BJ (cell line): Measurements from ENCODE around the gene MAP3K13. TPM values are rescaled to one million over a fixed set of nuclear protein-coding genes. Genes with fewer than 3 reads are reported as not detected.

Experiments used
- CTCF ChIA-PET: fragments of 350-600 bp; formaldehyde crosslinking; extraction: SDS; loops from one replicate; lab custom pipeline; 2021; ENCODE audit warnings: antibody characterized with exemption, inconsistent platforms; lab: Yijun Ruan, JAX
- POLR2A ChIA-PET: fragments of 300-600 bp; sonication (Branson Sonifier 250); formaldehyde crosslinking; extraction: SDS; loops from one replicate; lab custom pipeline; 2021; ENCODE audit warnings: antibody characterized with exemption; lab: Charles Lee
- DNase-seq: peaks from one replicate; pipeline ENCODE4 v3.0.0-alpha.2; 2011; ENCODE audit warnings: low read depth
- H3K27me3 ChIP-seq: 2 replicates; pipeline ENCODE4 v1.6.0; 2011; ENCODE audit warnings: low read length; ENCODE audit not compliant: control insufficient read depth, insufficient read depth
- H3K36me3 ChIP-seq: 2 replicates; pipeline ENCODE4 v1.5.1; 2011; ENCODE audit warnings: low read length; ENCODE audit not compliant: control insufficient read depth, insufficient read depth
- H3K4me3 ChIP-seq: 2 replicates; pipeline ENCODE4 v1.5.1; 2011; ENCODE audit warnings: low read depth, mild to moderate bottlenecking, control low read depth, low read length
- CTCF ChIP-seq: IDR thresholded peaks from 2 replicates; pipeline ENCODE4 v1.5.1; 2011; ENCODE audit warnings: low read depth, mild to moderate bottlenecking, control low read depth, inconsistent platforms, low read length, moderate library complexity; ENCODE audit not compliant: insufficient read depth
- polyA plus RNA-seq: library from polyadenylated mRNA; depleted of rRNA; stranded (reverse); fragments of >200 nt; gene quantifications from 2 replicates; pipeline ENCODE4 v1.2.3, GENCODE V29; 2011

MAP3K13 gene
- polyA plus RNA-seq, 1 experiment: 8.9 TPM

- CTCF ChIA-PET: no interaction called here
- H3K4me3 ChIP-seq: no peak overlapping the region
- TF ChIP-seq CTCF: no peak
- H3K36me3 ChIP-seq: no peaks in the 10 kb centered on the region
- no peaks in the 10 kb centered on the region for H3K27me3 ChIP-seq
- no peak for DNase-seq
- POLR2A ChIA-PET: no interaction called here
Observed at GRCh38 chr3:185421577-185422232, 58.8 kb downstream of the MAP3K13 start.

GRCh38 chr3:185422677-185423076, 59.7 kb downstream of the MAP3K13 start:
- POLR2A ChIA-PET: no interaction called here

GRCh38 chr3:185423178-185423577, 60.2 kb downstream of the MAP3K13 start:
- POLR2A ChIA-PET: no interaction called here
- no peaks in the 10 kb centered on the region for H3K27me3 ChIP-seq
- TF ChIP-seq CTCF: no peak

More at GRCh38 chr3:185422677-185423076, 59.7 kb downstream of the MAP3K13 start:
- Histone ChIP-seq H3K36me3 (no peaks in the 10 kb centered on the region), H3K27me3 (no peaks in the 10 kb centered on the region), H3K4me3 (no peak overlapping the region)
- CTCF ChIA-PET: interaction anchor here (0.6 to 0.8 kb wide), 2 partner anchors 9 to 106 kb away, joined by 3 read pairs; no protein-coding TSS in a partner anchor
- no peak for DNase-seq
- no peak for TF ChIP-seq CTCF

DNA sequence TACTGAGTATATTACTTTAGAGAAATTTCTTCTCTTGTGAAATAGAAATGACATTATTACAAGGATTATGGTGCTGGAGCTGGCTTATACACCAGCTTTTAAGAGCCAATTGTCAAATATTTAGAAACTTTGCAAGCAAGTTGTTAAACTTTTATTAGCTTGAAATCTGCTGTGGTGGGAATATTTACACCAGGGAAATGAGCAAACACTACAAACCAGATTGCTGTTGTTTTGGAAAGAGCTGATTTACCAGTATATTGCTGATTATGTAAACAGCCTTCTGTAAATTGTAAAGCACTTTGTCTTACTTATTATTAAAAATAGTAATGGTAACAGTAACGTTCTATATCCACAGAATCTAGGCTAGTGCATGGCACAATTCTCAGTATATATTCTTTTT, 61.5 kb downstream of the MAP3K13 start:
- ChIA-PET POLR2A (no interaction called here), CTCF (no interaction called here)
- H3K4me3 ChIP-seq: no peak overlapping the region
- TF ChIP-seq CTCF: no peak
- no peak for DNase-seq
- no peaks in the 10 kb centered on the region for H3K27me3 ChIP-seq
- H3K36me3 ChIP-seq: no peaks in the 10 kb centered on the region

More at GRCh38 chr3:185423178-185423577, 60.2 kb downstream of the MAP3K13 start:
- no peak overlapping the region for H3K4me3 ChIP-seq
- DNase-seq: no peak
- CTCF ChIA-PET: interaction anchor here (0.6 to 0.8 kb wide), 2 partner anchors 8 to 106 kb away, joined by 3 read pairs; no protein-coding TSS in a partner anchor
- H3K36me3 ChIP-seq: no peaks in the 10 kb centered on the region

DNA sequence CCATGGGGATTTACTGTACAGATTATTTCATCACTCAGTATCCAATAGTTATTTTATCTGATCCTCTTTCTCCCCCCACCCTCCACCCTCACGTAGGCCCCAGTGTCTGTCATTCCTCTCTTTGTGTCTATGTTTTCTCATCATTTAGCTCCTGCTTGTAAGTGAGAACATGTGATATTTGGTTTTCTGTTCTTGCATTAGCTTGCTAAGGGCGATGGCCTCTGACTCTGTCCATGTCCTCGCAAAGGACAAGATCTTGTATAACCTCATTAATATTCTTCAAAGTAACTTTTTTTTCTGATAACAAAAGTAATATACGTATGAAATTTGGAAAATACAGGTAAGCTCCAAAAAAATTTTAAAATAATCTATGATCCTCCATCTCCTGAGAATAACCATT, 67.4 kb downstream of the MAP3K13 start:
- no peak for TF ChIP-seq CTCF
- DNase-seq: no peak
- CTCF ChIA-PET: no interaction called here
- Histone ChIP-seq H3K4me3 (no peak overlapping the region), H3K36me3 (no peaks in the 10 kb centered on the region), H3K27me3 (no peaks in the 10 kb centered on the region)
- POLR2A ChIA-PET: no interaction called here
